ENCODE results near the gene GNAS-AS1.
A peak's percentile ranks its signal among the peaks of the same experiment; 100 is the strongest.

GNAS-AS1 gene

DNA sequence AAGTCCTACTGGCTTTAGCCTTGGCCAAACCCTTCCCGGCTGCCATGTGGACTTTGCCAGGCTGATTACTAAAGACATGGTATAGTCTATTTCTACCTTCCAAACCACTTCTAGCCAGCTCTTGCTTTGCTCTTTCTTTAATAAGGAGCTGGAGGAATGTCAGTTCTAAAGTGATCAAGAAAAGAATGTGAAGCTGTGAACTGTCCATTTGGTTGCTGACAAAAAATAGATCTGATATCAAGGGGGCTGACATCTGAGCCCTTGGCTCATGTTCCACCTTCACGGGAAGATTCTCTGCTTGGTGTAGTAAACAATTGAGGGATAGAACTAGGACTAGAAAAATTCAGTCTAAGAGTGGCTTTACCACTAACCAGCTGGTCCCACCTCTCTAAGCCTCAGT is 22.6 kb downstream of the GNAS-AS1 start:
- Histone ChIP-seq H3K36me3 (ENCODE audit: control insufficient read depth, insufficient read depth, low read length) (no peaks in the 10 kb centered on the region), H3K9ac (ENCODE audit: low read length) (no peak overlapping the region), H3K4me3 (ENCODE audit: low read length) (no peak overlapping the region), H4K8ac (ENCODE audit: low read depth, low read length) (no peak overlapping the region), H3K79me2 (ENCODE audit: control insufficient read depth, insufficient read depth, low read length) (peaks cover 24% of the 10 kb centered on the region), H3K79me1 (ENCODE audit: low read length) (peaks cover 8% of the 10 kb centered on the region), H3K23ac (ENCODE audit: low read length) (no peak overlapping the region), H3K18ac (ENCODE audit: low read length) (no peak overlapping the region), H3K27ac (ENCODE audit: low read depth, low read length) (no peak overlapping the region), H2BK15ac (replicated peaks; ENCODE audit: low read depth) (no peak overlapping the region), H2BK5ac (ENCODE audit: low read length) (no peak overlapping the region), H4K5ac (ENCODE audit: low read length) (no peak overlapping the region), H3K4me2 (ENCODE audit: low read length) (no peak overlapping the region), H2BK120ac (ENCODE audit: low read depth, low read length) (no peak overlapping the region), H3K27me3 (ENCODE audit: insufficient read depth, low read length, poor library complexity) (no peaks in the 10 kb centered on the region), H2AK5ac (ENCODE audit: low read length) (no peak overlapping the region), H3K4me1 (ENCODE audit: control insufficient read depth, low read depth, low read length) (no peaks in the 10 kb centered on the region), H3K4ac (ENCODE audit: low read depth, low read length) (no peak overlapping the region), H3K56ac (ENCODE audit: low read length) (no peak overlapping the region)
- WGBS (ENCODE audit: extremely low coverage, insufficient coverage, low lambda C conversion rate) = no CpG with 5 or more reads among the region's 2 CpGs
- no peak for DNase-seq

DNA sequence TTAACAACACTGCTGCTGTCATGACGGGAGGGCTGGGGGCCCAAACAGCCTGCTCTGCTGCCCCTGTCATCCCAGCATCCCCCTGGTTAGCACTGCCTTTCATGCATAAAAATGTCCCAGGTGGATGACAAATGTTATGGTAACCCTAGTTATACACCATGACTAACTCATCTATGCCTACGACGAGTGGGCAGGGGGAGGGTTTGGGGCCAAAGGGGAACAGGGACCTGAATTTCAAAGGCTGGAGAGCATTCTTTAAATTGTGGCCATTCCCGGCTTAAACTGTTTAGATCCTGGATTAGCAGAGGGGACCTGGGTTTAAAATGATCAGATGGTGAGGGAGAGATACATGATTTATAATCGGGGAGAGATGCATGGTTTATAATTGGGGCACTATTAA is 24.4 kb downstream of the GNAS-AS1 start:
- Histone ChIP-seq H3K27ac (ENCODE audit: low read depth, low read length) (no peak overlapping the region), H4K8ac (ENCODE audit: low read depth, low read length) (no peak overlapping the region), H3K9ac (ENCODE audit: low read length) (no peak overlapping the region), H3K4ac (ENCODE audit: low read depth, low read length) (no peak overlapping the region), H2BK15ac (replicated peaks; ENCODE audit: low read depth) (no peak overlapping the region), H3K56ac (ENCODE audit: low read length) (no peak overlapping the region), H3K23ac (ENCODE audit: low read length) (no peak overlapping the region), H2BK120ac (ENCODE audit: low read depth, low read length) (no peak overlapping the region), H4K5ac (ENCODE audit: low read length) (no peak overlapping the region), H2AK5ac (ENCODE audit: low read length) (no peak overlapping the region), H3K4me2 (ENCODE audit: low read length) (no peak overlapping the region), H3K4me1 (ENCODE audit: control insufficient read depth, low read depth, low read length) (no peaks in the 10 kb centered on the region), H3K27me3 (ENCODE audit: insufficient read depth, low read length, poor library complexity) (no peaks in the 10 kb centered on the region), H3K79me1 (ENCODE audit: low read length) (peaks cover 8% of the 10 kb centered on the region), H2BK5ac (ENCODE audit: low read length) (no peak overlapping the region), H3K4me3 (ENCODE audit: low read length) (no peak overlapping the region), H3K18ac (ENCODE audit: low read length) (no peak overlapping the region), H3K36me3 (ENCODE audit: control insufficient read depth, insufficient read depth, low read length) (peaks cover 2% of the 10 kb centered on the region), H3K79me2 (ENCODE audit: control insufficient read depth, insufficient read depth, low read length) (peaks cover 15% of the 10 kb centered on the region)
- peak; percentile 40 for DNase-seq
- no CpG with 5 or more reads among the region's 5 CpGs for WGBS (ENCODE audit: extremely low coverage, insufficient coverage, low lambda C conversion rate)

DNA sequence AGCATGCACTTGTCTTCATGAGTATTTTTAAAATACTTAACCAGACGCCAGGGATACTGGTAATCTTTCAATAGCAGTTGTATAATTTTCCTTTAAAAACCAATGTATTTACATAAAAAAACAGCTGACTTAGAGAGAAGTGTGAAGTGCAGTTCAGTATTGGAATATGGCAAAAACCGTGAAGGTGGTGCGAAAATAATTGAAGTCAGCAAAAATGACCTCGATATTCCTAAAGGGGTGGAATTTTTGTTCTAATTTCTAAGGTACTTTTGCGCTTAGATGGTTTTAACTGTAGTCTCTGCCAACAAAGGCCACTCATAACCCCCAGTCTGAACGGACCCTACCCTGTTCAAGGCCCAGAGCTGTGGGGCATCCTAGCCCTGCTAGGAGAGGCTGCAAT is 25.3 kb downstream of the GNAS-AS1 start:
- no peak overlapping the region for H3K23ac ChIP-seq (ENCODE audit: low read length)
- no peak overlapping the region for H3K4me2 ChIP-seq (ENCODE audit: low read length)
- H3K79me1 ChIP-seq (ENCODE audit: low read length) = peaks cover 8% of the 10 kb centered on the region
- no peak overlapping the region for H3K4ac ChIP-seq (ENCODE audit: low read depth, low read length)
- H4K8ac ChIP-seq (ENCODE audit: low read depth, low read length) = no peak overlapping the region
- no peak overlapping the region for H2BK120ac ChIP-seq (ENCODE audit: low read depth, low read length)
- H3K56ac ChIP-seq (ENCODE audit: low read length) = no peak overlapping the region
- no peak overlapping the region for H2AK5ac ChIP-seq (ENCODE audit: low read length)
- no peak overlapping the region for H3K4me3 ChIP-seq (ENCODE audit: low read length)
- H2BK15ac ChIP-seq (replicated peaks; ENCODE audit: low read depth) = no peak overlapping the region
- no peaks in the 10 kb centered on the region for H3K27me3 ChIP-seq (ENCODE audit: insufficient read depth, low read length, poor library complexity)
- no peak overlapping the region for H3K27ac ChIP-seq (ENCODE audit: low read depth, low read length)
- no peak overlapping the region for H3K18ac ChIP-seq (ENCODE audit: low read length)
- peaks cover 2% of the 10 kb centered on the region for H3K36me3 ChIP-seq (ENCODE audit: control insufficient read depth, insufficient read depth, low read length)
- H3K4me1 ChIP-seq (ENCODE audit: control insufficient read depth, low read depth, low read length) = no peaks in the 10 kb centered on the region
- no peak overlapping the region for H4K5ac ChIP-seq (ENCODE audit: low read length)
- DNase-seq = no peak
- H2BK5ac ChIP-seq (ENCODE audit: low read length) = no peak overlapping the region
- H3K9ac ChIP-seq (ENCODE audit: low read length) = no peak overlapping the region
- WGBS (ENCODE audit: extremely low coverage, insufficient coverage, low lambda C conversion rate) = no CpG with 5 or more reads among the region's 6 CpGs
- H3K79me2 ChIP-seq (ENCODE audit: control insufficient read depth, insufficient read depth, low read length) = peaks cover 9% of the 10 kb centered on the region

DNA sequence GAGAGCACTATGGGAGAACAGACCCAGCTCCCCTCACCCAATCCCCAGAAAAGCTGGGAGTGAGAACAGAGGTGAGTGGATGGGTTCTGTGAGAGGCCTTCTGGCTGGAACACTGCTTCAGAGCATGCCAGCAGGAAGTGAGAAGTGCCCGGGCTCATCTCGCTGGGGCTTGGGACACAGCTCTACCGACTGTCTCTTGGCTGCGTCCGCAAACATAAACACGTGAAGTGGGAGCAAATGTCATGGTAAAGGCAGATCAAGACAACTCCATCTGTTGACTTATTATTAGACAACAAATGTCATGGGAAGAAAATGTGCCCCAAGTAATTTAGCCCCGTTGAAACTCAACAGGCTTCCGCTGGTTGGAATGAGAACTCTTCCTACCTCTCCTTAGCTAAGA is 25.9 kb downstream of the GNAS-AS1 start:
- Histone ChIP-seq H3K9ac (ENCODE audit: low read length) (no peak overlapping the region), H3K79me1 (ENCODE audit: low read length) (peaks cover 8% of the 10 kb centered on the region), H4K5ac (ENCODE audit: low read length) (no peak overlapping the region), H3K23ac (ENCODE audit: low read length) (no peak overlapping the region), H3K4me3 (ENCODE audit: low read length) (no peak overlapping the region), H3K79me2 (ENCODE audit: control insufficient read depth, insufficient read depth, low read length) (peaks cover 5% of the 10 kb centered on the region), H3K18ac (ENCODE audit: low read length) (no peak overlapping the region), H4K8ac (ENCODE audit: low read depth, low read length) (no peak overlapping the region), H3K27ac (ENCODE audit: low read depth, low read length) (no peak overlapping the region), H3K56ac (ENCODE audit: low read length) (no peak overlapping the region), H2BK5ac (ENCODE audit: low read length) (no peak overlapping the region), H3K27me3 (ENCODE audit: insufficient read depth, low read length, poor library complexity) (no peaks in the 10 kb centered on the region), H3K4ac (ENCODE audit: low read depth, low read length) (no peak overlapping the region), H3K36me3 (ENCODE audit: control insufficient read depth, insufficient read depth, low read length) (peaks cover 2% of the 10 kb centered on the region), H3K4me1 (ENCODE audit: control insufficient read depth, low read depth, low read length) (no peaks in the 10 kb centered on the region), H2AK5ac (ENCODE audit: low read length) (no peak overlapping the region), H2BK15ac (replicated peaks; ENCODE audit: low read depth) (no peak overlapping the region), H2BK120ac (ENCODE audit: low read depth, low read length) (no peak overlapping the region), H3K4me2 (ENCODE audit: low read length) (no peak overlapping the region)
- no peak for DNase-seq
- WGBS (ENCODE audit: extremely low coverage, insufficient coverage, low lambda C conversion rate) = no CpG with 5 or more reads among the region's 8 CpGs

DNA sequence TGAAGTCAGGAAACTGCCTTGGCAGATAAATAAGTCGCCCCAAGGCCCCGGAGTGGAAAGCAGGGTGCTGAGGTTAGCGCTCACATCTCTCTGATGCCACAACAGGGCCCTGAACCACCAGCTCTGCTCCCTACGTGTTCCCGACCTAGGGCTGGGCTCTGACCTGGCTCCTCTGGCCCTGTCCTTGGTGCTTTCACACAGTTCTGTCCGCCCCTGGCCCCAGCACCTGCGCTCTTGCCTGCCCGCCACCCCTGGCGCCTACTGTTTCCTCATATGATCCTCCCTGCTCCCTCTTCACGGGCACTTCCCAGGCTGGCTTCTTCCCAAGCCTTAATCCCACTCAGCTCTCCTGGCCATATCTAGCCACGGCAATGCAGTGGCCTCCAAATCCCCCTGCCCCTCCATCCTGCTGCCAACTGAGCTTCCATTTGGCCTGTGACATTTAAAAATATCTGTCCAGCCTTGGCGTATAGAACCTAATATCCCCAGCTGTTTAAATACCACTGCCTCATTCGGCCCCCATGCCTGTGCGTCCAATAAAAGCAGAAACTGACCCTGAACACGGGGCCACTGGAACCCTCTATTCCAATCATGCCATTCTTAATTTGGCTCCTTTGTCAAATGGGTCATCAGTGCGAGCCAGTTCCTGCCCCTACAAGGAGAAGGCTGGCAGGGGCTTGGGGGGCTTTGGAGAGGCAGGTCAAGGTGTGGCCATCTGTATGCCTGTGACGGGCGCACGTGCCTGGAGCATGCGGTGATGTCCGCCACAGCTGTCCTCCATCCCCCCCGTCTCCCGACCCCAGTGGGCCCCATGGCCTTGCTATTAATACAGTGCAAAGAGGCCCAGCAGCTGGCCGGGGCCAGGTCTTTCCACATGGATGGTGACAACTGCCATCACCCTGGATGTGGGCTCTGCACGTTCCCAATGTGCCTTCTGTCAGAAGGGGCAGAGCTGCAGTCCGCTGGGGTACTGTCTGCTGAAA is 27.7 kb downstream of the GNAS-AS1 start:
- Histone ChIP-seq H4K8ac (ENCODE audit: low read depth, low read length) (no peak overlapping the region), H3K4me1 (ENCODE audit: control insufficient read depth, low read depth, low read length) (no peaks in the 10 kb centered on the region)

More for the DNA sequence above, 27.7 kb downstream of the GNAS-AS1 start:
- Histone ChIP-seq H3K27me3 (ENCODE audit: insufficient read depth, low read length, poor library complexity) (no peaks in the 10 kb centered on the region), H3K4me2 (ENCODE audit: low read length) (no peak overlapping the region), H3K56ac (ENCODE audit: low read length) (no peak overlapping the region), H3K23ac (ENCODE audit: low read length) (no peak overlapping the region), H3K4ac (ENCODE audit: low read depth, low read length) (no peak overlapping the region), H2BK5ac (ENCODE audit: low read length) (no peak overlapping the region), H2BK15ac (replicated peaks; ENCODE audit: low read depth) (no peak overlapping the region), H2AK5ac (ENCODE audit: low read length) (no peak overlapping the region), H3K36me3 (ENCODE audit: control insufficient read depth, insufficient read depth, low read length) (peaks cover 3% of the 10 kb centered on the region), H2BK120ac (ENCODE audit: low read depth, low read length) (no peak overlapping the region), H3K4me3 (ENCODE audit: low read length) (no peak overlapping the region), H3K9ac (ENCODE audit: low read length) (no peak overlapping the region), H4K5ac (ENCODE audit: low read length) (no peak overlapping the region), H3K18ac (ENCODE audit: low read length) (no peak overlapping the region), H3K27ac (ENCODE audit: low read depth, low read length) (no peak overlapping the region), H3K79me2 (ENCODE audit: control insufficient read depth, insufficient read depth, low read length) (peaks cover 2% of the 10 kb centered on the region), H3K79me1 (ENCODE audit: low read length) (peaks cover 2% of the 10 kb centered on the region)
- no CpG with 5 or more reads among the region's 26 CpGs for WGBS (ENCODE audit: extremely low coverage, insufficient coverage, low lambda C conversion rate)
- no peak for DNase-seq
